OCI-LY1 (cell line): ENCODE results near the gene MAGI1.

Experiments
- H2AFZ ChIP-seq: fragments of 200-600 bp; sonication (generic), shearing (Covaris generic); 2 replicates; pipeline ENCODE4 v1.6.0; 2014; ENCODE audit warnings: antibody characterized with exemption, mild to moderate bottlenecking, low read length
- H3F3A ChIP-seq: fragments of 200-600 bp; sonication (generic), shearing (Covaris generic); 2 replicates; pipeline ENCODE4 v1.6.0; 2014; ENCODE audit warnings: mild to moderate bottlenecking, antibody characterized with exemption, low read length, moderate library complexity; ENCODE audit not compliant: insufficient read depth
- H3K27ac ChIP-seq: fragments of 200-600 bp; sonication (generic); 2 replicates; pipeline ENCODE4 v1.5.1; 2014; ENCODE audit warnings: low read length, mixed run types, mild to moderate bottlenecking, low read depth; ENCODE audit not compliant: poor library complexity, severe bottlenecking
- H3K27me3 ChIP-seq: fragments of 200-600 bp; sonication (generic); 2 replicates; pipeline ENCODE4 v1.6.0; 2014; ENCODE audit warnings: antibody characterized with exemption, mild to moderate bottlenecking, low read length, moderate library complexity; ENCODE audit not compliant: insufficient read depth
- H3K36me3 ChIP-seq: fragments of 200-600 bp; sonication (generic); 2 replicates; pipeline ENCODE4 v1.6.1; 2014; ENCODE audit warnings: mild to moderate bottlenecking, antibody characterized with exemption, low read length, moderate library complexity, mixed read lengths; ENCODE audit not compliant: insufficient read depth
- H3K4me1 ChIP-seq: fragments of 200-600 bp; sonication (generic); 2 replicates; pipeline ENCODE4 v1.5.1; 2014; ENCODE audit warnings: mild to moderate bottlenecking, low read length, moderate library complexity; ENCODE audit not compliant: insufficient read depth, severe bottlenecking
- H3K4me2 ChIP-seq: fragments of 200-600 bp; sonication (generic), shearing (Covaris generic); 2 replicates; pipeline ENCODE4 v1.6.1; 2014; ENCODE audit warnings: low read length
- H3K4me3 ChIP-seq: fragments of 200-600 bp; sonication (generic); 2 replicates; pipeline ENCODE4 v1.5.1; 2014; ENCODE audit warnings: low read length, low read depth, mild to moderate bottlenecking, mixed read lengths; ENCODE audit not compliant: poor library complexity, severe bottlenecking
- H3K79me2 ChIP-seq: fragments of 200-600 bp; shearing (Covaris generic); 2 replicates; pipeline ENCODE4 v1.6.1; 2016; ENCODE audit warnings: mixed run types, low read length, mixed read lengths; ENCODE audit not compliant: insufficient read depth
- H3K9ac ChIP-seq: fragments of 200-600 bp; sonication (generic), shearing (Covaris generic); 2 replicates; pipeline ENCODE4 v1.6.1; 2014; ENCODE audit warnings: mild to moderate bottlenecking, low read length, mixed read lengths
- H3K9me2 ChIP-seq: fragments of 200-600 bp; sonication (generic), shearing (Covaris generic); 2 replicates; pipeline ENCODE4 v1.6.1; 2014; ENCODE audit warnings: low read depth, mild to moderate bottlenecking, low read length, mixed read lengths
- H3K9me3 ChIP-seq: fragments of 200-600 bp; shearing (Covaris generic); 2 replicates; pipeline ENCODE4 v1.6.1; 2014; ENCODE audit warnings: low read length, mixed read lengths
- H4K20me1 ChIP-seq: fragments of 200-600 bp; sonication (generic), shearing (Covaris generic); 2 replicates; pipeline ENCODE4 v1.6.0; 2016; ENCODE audit warnings: mild to moderate bottlenecking, low read length; ENCODE audit not compliant: insufficient read depth
- CTCF ChIP-seq: fragments of 200-600 bp; sonication (generic), shearing (Covaris generic); IDR thresholded peaks from 2 replicates; pipeline ENCODE4 v1.5.1; 2017; ENCODE audit warnings: mild to moderate bottlenecking, antibody characterized with exemption, low read length, moderate library complexity, mixed read lengths
- EZH2 ChIP-seq: fragments of 200-600 bp; sonication (generic), shearing (Covaris generic); IDR thresholded peaks from 2 replicates; pipeline ENCODE4 v1.8.0; 2017; ENCODE audit warnings: borderline replicate concordance, mixed run types, mild to moderate bottlenecking, antibody characterized with exemption, low read length, moderate library complexity, mixed read lengths

Gene MAGI1

GRCh38 chr3:65314269-65314668 is 724.4 kb downstream of the MAGI1 start:
- Histone ChIP-seq H3K9me2 (no peaks in the 10 kb centered on the region), H3K79me2 (no peaks in the 10 kb centered on the region), H3F3A (no peaks in the 10 kb centered on the region), H2AFZ (no peak overlapping the region), H4K20me1 (no peaks in the 10 kb centered on the region), H3K27ac (no peak overlapping the region), H3K9ac (no peak overlapping the region), H3K4me1 (no peaks in the 10 kb centered on the region), H3K36me3 (no peaks in the 10 kb centered on the region), H3K27me3 (no peaks in the 10 kb centered on the region), H3K9me3 (no peaks in the 10 kb centered on the region), H3K4me3 (no peak overlapping the region), H3K4me2 (no peak overlapping the region)
- no peak for TF ChIP-seq EZH2
- TF ChIP-seq CTCF, result no peak

GRCh38 chr3:65313666-65314065 is 725.1 kb downstream of the MAGI1 start:
- H3K4me1 ChIP-seq, result no peaks in the 10 kb centered on the region
- TF ChIP-seq EZH2 (no peak), CTCF (no peak)
- no peaks in the 10 kb centered on the region for H3K27me3 ChIP-seq
- no peak overlapping the region for H3K4me2 ChIP-seq
- no peaks in the 10 kb centered on the region for H3F3A ChIP-seq
- no peaks in the 10 kb centered on the region for H3K9me2 ChIP-seq
- no peak overlapping the region for H3K27ac ChIP-seq
- H3K36me3 ChIP-seq, result no peaks in the 10 kb centered on the region
- no peak overlapping the region for H2AFZ ChIP-seq
- no peak overlapping the region for H3K9ac ChIP-seq
- H3K79me2 ChIP-seq, result no peaks in the 10 kb centered on the region
- H3K4me3 ChIP-seq, result no peak overlapping the region
- no peaks in the 10 kb centered on the region for H3K9me3 ChIP-seq
- no peaks in the 10 kb centered on the region for H4K20me1 ChIP-seq

GRCh38 chr3:65305836-65306235 is 732.9 kb downstream of the MAGI1 start:
- H3K27ac ChIP-seq, result no peak overlapping the region
- no peaks in the 10 kb centered on the region for H3K27me3 ChIP-seq
- no peak overlapping the region for H3K4me2 ChIP-seq
- H3K4me1 ChIP-seq, result no peaks in the 10 kb centered on the region
- no peak overlapping the region for H3K4me3 ChIP-seq
- H2AFZ ChIP-seq, result no peak overlapping the region
- no peaks in the 10 kb centered on the region for H4K20me1 ChIP-seq
- no peaks in the 10 kb centered on the region for H3K9me3 ChIP-seq
- no peaks in the 10 kb centered on the region for H3F3A ChIP-seq
- TF ChIP-seq EZH2 (no peak), CTCF (no peak)
- H3K9me2 ChIP-seq, result no peaks in the 10 kb centered on the region
- no peaks in the 10 kb centered on the region for H3K36me3 ChIP-seq
- no peak overlapping the region for H3K9ac ChIP-seq
- H3K79me2 ChIP-seq, result no peaks in the 10 kb centered on the region
